ENCODE results near the gene CDH15.

DNA sequence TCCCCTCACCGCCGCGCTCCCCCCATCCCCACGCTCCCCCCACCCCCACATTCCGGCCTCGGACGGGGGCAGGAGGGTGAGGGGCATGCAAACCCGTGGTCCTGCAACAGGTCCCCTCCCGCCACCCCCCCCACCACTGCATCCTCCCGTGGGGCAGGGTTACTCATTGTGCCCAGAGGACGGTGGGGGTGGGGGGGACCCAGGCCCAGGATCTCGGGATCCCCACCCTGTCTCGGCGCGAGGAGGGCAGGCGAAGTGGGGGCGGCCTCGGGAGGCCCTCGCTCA is 20.3 kb downstream of the CDH15 start:
- TF ChIP-seq POLR2A (IDR thresholded peaks at IDR 0.05) = no peak
- TF ChIP-seq, protein P1, sequence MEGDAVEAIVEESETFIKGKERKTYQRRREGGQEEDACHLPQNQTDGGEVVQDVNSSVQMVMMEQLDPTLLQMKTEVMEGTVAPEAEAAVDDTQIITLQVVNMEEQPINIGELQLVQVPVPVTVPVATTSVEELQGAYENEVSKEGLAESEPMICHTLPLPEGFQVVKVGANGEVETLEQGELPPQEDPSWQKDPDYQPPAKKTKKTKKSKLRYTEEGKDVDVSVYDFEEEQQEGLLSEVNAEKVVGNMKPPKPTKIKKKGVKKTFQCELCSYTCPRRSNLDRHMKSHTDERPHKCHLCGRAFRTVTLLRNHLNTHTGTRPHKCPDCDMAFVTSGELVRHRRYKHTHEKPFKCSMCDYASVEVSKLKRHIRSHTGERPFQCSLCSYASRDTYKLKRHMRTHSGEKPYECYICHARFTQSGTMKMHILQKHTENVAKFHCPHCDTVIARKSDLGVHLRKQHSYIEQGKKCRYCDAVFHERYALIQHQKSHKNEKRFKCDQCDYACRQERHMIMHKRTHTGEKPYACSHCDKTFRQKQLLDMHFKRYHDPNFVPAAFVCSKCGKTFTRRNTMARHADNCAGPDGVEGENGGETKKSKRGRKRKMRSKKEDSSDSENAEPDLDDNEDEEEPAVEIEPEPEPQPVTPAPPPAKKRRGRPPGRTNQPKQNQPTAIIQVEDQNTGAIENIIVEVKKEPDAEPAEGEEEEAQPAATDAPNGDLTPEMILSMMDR (IDR thresholded peaks at IDR 0.05) = no peak

Data from Peyer's patch (tissue), 4 donors.